ENCODE measurements around the gene SLC25A4.
"Not testable (repeated sequence)": the region's sequence is repeated elsewhere in the genome, so short reads cannot be mapped to it uniquely, and the experiment has no call there.

GRCh38 chr4:185107574-185107973 lies 35.5 kb upstream of the SLC25A4 start:
- TF ChIP-seq POLR2A (IDR thresholded peaks at IDR 0.05; ENCODE audit: low read length); GATA1 (IDR thresholded peaks at IDR 0.05; ENCODE audit: low read depth, low read length): not testable (repeated sequence)
